Keratinocyte (primary cell): Measurements from ENCODE around the gene MYL10. TPM values are rescaled to one million over a fixed set of nuclear protein-coding genes. Genes with fewer than 3 reads are reported as not detected.
A peak's percentile ranks its signal among the peaks of the same experiment; 100 is the strongest.

ENCODE experiments used
- DNase-seq: peaks from one replicate; pipeline ENCODE4 v3.0.0-alpha.2; 2011; ENCODE audit warnings: low read depth, missing footprints, low spot score
- FAIRE-seq: peaks from 2 replicates; lab custom pipeline; 2011; peaks lifted over from hg19 to GRCh38; lab: Jason Lieb, UNC
- H2AFZ ChIP-seq: 2 replicates; pipeline ENCODE4 v1.6.0; 2012; ENCODE audit warnings: low read length, control low read depth, inconsistent platforms; ENCODE audit not compliant: control insufficient read depth
- H3K27ac ChIP-seq: 2 replicates; pipeline ENCODE4 v1.5.1; 2011; ENCODE audit warnings: low read length; ENCODE audit not compliant: control insufficient read depth, insufficient read depth
- H3K27me3 ChIP-seq: 3 replicates; pipeline ENCODE4 v1.6.0; 2011; ENCODE audit warnings: low read length; ENCODE audit not compliant: control insufficient read depth, insufficient read depth; ENCODE audit errors: extremely low read depth
- H3K36me3 ChIP-seq, 2 experiments: 2 replicates in 1 of 2; 3 replicates in 1 of 2; pipeline ENCODE4 v1.5.1; 2011; ENCODE audit warnings: low read length in 2 of 2, mild to moderate bottlenecking in 1 of 2; ENCODE audit not compliant: control insufficient read depth in 2 of 2, insufficient read depth in 2 of 2; ENCODE audit errors: extremely low read depth in 1 of 2
- H3K4me1 ChIP-seq: 3 replicates; pipeline ENCODE4 v1.5.1; 2011; ENCODE audit warnings: low read length; ENCODE audit not compliant: control insufficient read depth, insufficient read depth; ENCODE audit errors: extremely low read depth
- H3K4me2 ChIP-seq: 3 replicates; pipeline ENCODE4 v1.6.0; 2011; ENCODE audit warnings: low read depth, low read length; ENCODE audit not compliant: control insufficient read depth, insufficient read depth; ENCODE audit errors: extremely low read depth
- H3K4me3 ChIP-seq, 3 experiments: fragments of 200-600 bp in 1 of 3; sonication (generic) in 1 of 3; 2 replicates in 2 of 3; 3 replicates in 1 of 3; pipeline ENCODE4 v1.5.1; 2011 to 2016; ENCODE audit warnings: low read length in 3 of 3, mild to moderate bottlenecking in 3 of 3, control low read depth in 2 of 3, inconsistent platforms in 1 of 3, low read depth in 1 of 3, mixed read lengths in 1 of 3, mixed run types in 1 of 3, moderate library complexity in 1 of 3; ENCODE audit not compliant: control insufficient read depth in 2 of 3, insufficient read depth in 2 of 3; ENCODE audit errors: extremely low read depth in 1 of 3
- H3K79me2 ChIP-seq: 2 replicates; pipeline ENCODE4 v1.6.0; 2012; ENCODE audit warnings: low read length; ENCODE audit not compliant: control insufficient read depth, insufficient read depth
- H3K9ac ChIP-seq: 3 replicates; pipeline ENCODE4 v1.6.0; 2011; ENCODE audit warnings: low read length; ENCODE audit not compliant: control insufficient read depth, insufficient read depth; ENCODE audit errors: extremely low read depth
- H3K9me1 ChIP-seq: 3 replicates; pipeline ENCODE4 v1.6.0; 2011; ENCODE audit warnings: low read length; ENCODE audit not compliant: control insufficient read depth, insufficient read depth; ENCODE audit errors: extremely low read depth
- H3K9me3 ChIP-seq: 2 replicates; pipeline ENCODE4 v1.5.1; 2012; ENCODE audit warnings: low read depth, low read length; ENCODE audit not compliant: control insufficient read depth
- H4K20me1 ChIP-seq: 3 replicates; pipeline ENCODE4 v1.6.0; 2011; ENCODE audit warnings: low read length; ENCODE audit not compliant: control insufficient read depth, insufficient read depth; ENCODE audit errors: extremely low read depth
- EZH2 ChIP-seq: IDR thresholded peaks from one replicate; pipeline ENCODE4 v1.6.1; 2012; ENCODE audit warnings: inconsistent platforms, mild to moderate bottlenecking, low read length, moderate library complexity
- dilution Hi-C: fragments of 300-500 bp; cut with MboI; formaldehyde crosslinking; loops from one replicate; pipeline ENCODE4 v1.7.0; 2020; ENCODE audit warnings: low sequenced_read_pairs; ENCODE audit not compliant: extremely low pct_ligation_motif_present
- polyA plus RNA-seq, 5 experiments: library from polyadenylated mRNA; depleted of rRNA in 3 of 5; stranded (reverse) in 3 of 5; stranded (forward) in 1 of 5; unstranded in 1 of 5; fragments of >200 nt; gene quantifications; 1 replicate in 1 of 5; 2 replicates in 3 of 5; 3 replicates in 1 of 5; pipeline versions ENCODE4 v1.2.1 to v1.2.3, GENCODE V29; 2011 to 2012; ENCODE audit warnings: missing spikeins in 2 of 5, low read depth in 1 of 5, low replicate concordance in 1 of 5
- TF ChIP-seq, protein P1 (sequence below), 3 experiments: IDR thresholded peaks in 1 of 3; conservative IDR thresholded peaks in 1 of 3; optimal IDR thresholded peaks in 1 of 3; 2 replicates in 2 of 3; 3 replicates in 1 of 3; pipeline versions ENCODE3 to v1.5.1; 2011; ENCODE audit warnings: low read length in 3 of 3, mild to moderate bottlenecking in 3 of 3, moderate library complexity in 2 of 3, control low read depth in 1 of 3, inconsistent platforms in 1 of 3; ENCODE audit not compliant: insufficient read depth in 2 of 3; ENCODE audit errors: extremely low read depth in 1 of 3

Gene MYL10
- polyA plus RNA-seq, 1 donor (not counting 4 experiments of a cell fraction or from before 2014, with no cell fraction given), result not detected

DNA sequence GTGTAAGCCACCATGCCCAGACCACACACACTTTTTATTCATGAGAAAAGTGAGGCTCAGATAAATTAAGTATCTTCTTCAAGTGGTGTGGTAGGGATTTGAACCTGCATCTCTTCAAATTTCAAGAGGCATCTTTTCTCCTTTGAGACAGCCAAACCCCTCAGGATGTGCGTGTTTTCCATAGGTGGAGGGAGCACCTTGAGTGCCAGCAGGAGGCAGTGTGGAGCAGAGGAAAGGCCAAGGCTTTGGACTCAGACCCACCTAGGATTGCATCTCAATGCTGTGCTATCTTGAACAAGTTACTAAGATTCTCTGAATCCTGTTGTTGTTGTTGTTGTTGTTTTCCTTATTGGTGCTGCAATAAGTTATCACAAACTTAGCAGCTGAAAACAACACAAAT, 40.2 kb upstream of the MYL10 start:
- Histone ChIP-seq H3K9ac (no peak overlapping the region), H2AFZ (no peak overlapping the region), H3K9me3 (no peaks in the 10 kb centered on the region), H4K20me1 (no peaks in the 10 kb centered on the region), H3K4me1 (no peaks in the 10 kb centered on the region), H3K27me3 (peaks cover 3% of the 10 kb centered on the region), H3K27ac (no peak overlapping the region), H3K9me1 (no peaks in the 10 kb centered on the region), H3K4me3 (no peak overlapping the region), H3K79me2 (no peaks in the 10 kb centered on the region), H3K36me3 (no peaks in the 10 kb centered on the region), H3K4me2 (no peak overlapping the region)
- TF ChIP-seq, protein P1, sequence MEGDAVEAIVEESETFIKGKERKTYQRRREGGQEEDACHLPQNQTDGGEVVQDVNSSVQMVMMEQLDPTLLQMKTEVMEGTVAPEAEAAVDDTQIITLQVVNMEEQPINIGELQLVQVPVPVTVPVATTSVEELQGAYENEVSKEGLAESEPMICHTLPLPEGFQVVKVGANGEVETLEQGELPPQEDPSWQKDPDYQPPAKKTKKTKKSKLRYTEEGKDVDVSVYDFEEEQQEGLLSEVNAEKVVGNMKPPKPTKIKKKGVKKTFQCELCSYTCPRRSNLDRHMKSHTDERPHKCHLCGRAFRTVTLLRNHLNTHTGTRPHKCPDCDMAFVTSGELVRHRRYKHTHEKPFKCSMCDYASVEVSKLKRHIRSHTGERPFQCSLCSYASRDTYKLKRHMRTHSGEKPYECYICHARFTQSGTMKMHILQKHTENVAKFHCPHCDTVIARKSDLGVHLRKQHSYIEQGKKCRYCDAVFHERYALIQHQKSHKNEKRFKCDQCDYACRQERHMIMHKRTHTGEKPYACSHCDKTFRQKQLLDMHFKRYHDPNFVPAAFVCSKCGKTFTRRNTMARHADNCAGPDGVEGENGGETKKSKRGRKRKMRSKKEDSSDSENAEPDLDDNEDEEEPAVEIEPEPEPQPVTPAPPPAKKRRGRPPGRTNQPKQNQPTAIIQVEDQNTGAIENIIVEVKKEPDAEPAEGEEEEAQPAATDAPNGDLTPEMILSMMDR (optimal IDR thresholded peaks at IDR 0.05 in 1 of 3, IDR thresholded peaks at IDR 0.05 in 1 of 3, conservative IDR thresholded peaks at IDR 0.05 in 1 of 3; ENCODE audit: extremely low read depth in 1 of 3, insufficient read depth in 2 of 3, low read length in 3 of 3), result peak; percentile 37 to 48 (median 45)
- TF ChIP-seq EZH2, result no peak
- FAIRE-seq (no peak), DNase-seq (no peak)
- dilution Hi-C loops, result no loop called here

DNA sequence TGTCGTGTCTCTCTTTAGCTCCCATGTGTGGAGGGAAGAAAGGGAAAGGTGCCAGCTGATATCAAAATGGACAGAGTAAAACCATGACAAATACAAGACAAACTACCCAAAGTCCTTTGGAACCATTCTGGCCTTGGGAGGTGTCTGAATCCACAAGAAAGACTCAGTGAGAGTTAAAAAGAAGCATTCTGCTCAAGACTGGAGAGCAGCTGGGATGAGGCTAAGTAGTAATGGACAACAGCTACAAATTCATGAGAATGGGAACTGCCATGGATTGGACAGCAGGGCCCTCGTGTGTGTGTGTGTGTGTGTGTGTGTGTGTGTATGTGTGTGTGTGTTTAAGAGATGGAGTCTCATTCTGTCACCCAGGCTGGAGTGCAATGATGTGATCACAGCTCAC, 39.6 kb upstream of the MYL10 start:
- no peak for FAIRE-seq
- H3K9me1 ChIP-seq, result no peaks in the 10 kb centered on the region
- dilution Hi-C loops, result no loop called here
- H3K4me2 ChIP-seq, result no peak overlapping the region
- no peak overlapping the region for H3K9ac ChIP-seq
- H3K9me3 ChIP-seq, result no peaks in the 10 kb centered on the region
- no peak for TF ChIP-seq EZH2
- TF ChIP-seq, protein P1 (optimal IDR thresholded peaks at IDR 0.05 in 1 of 3, IDR thresholded peaks at IDR 0.05 in 1 of 3, conservative IDR thresholded peaks at IDR 0.05 in 1 of 3; ENCODE audit: extremely low read depth in 1 of 3, insufficient read depth in 2 of 3, low read length in 3 of 3), result no peak
- H3K36me3 ChIP-seq, result no peaks in the 10 kb centered on the region
- no peak overlapping the region for H2AFZ ChIP-seq
- no peaks in the 10 kb centered on the region for H3K4me1 ChIP-seq
- no peak overlapping the region for H3K4me3 ChIP-seq
- no peak overlapping the region for H3K27ac ChIP-seq
- H3K27me3 ChIP-seq, result peaks cover 3% of the 10 kb centered on the region
- H3K79me2 ChIP-seq, result no peaks in the 10 kb centered on the region
- no peak for DNase-seq
- H4K20me1 ChIP-seq, result no peaks in the 10 kb centered on the region
